Heart left ventricle (tissue), 16 donors: ENCODE results near the gene PTCSC3. TPM values are rescaled to one million over a fixed set of nuclear protein-coding genes. Genes with fewer than 3 reads are reported as not detected.

Source experiments
- ATAC-seq, 4 donors: fragments of 200-7000 bp; cut with Tn5 transposase; one replicate each; pipeline ENCODE4 v1.9.1; 2020 to 2022; ENCODE audit warnings: moderate library complexity in 4 of 4, mild to moderate bottlenecking in 3 of 4, moderate number of reproducible peaks in 1 of 4
- DNase-seq, 5 donors: peaks; one replicate each; pipeline ENCODE4 v3.0.0-alpha.2; 2020
- H3K27ac ChIP-seq, 12 donors: fragments of 200-600 bp; sonication (generic) in 4 of 12; one replicate each; pipeline versions ENCODE4 v1.5.0 to v1.8.0; 2016 to 2022; ENCODE audit warnings: mild to moderate bottlenecking in 2 of 12
- H3K27me3 ChIP-seq, 9 donors: fragments of 200-600 bp; sonication (generic) in 2 of 9; one replicate each; pipeline versions ENCODE4 v1.5.1 to v1.8.0; 2016 to 2022; ENCODE audit warnings: mild to moderate bottlenecking in 3 of 9
- H3K36me3 ChIP-seq, 9 donors: fragments of 200-600 bp; sonication (generic) in 2 of 9; one replicate each; pipeline versions ENCODE4 v1.5.0 to v1.8.0; 2018 to 2022; ENCODE audit warnings: mild to moderate bottlenecking in 2 of 9
- H3K4me1 ChIP-seq, 12 donors: fragments of 200-600 bp; sonication (generic) in 4 of 12; one replicate each; pipeline versions ENCODE4 v1.5.0 to v1.8.0; 2016 to 2022; ENCODE audit warnings: mild to moderate bottlenecking in 3 of 12
- H3K4me3 ChIP-seq, 12 donors: fragments of 200-600 bp; sonication (generic) in 4 of 12; one replicate each; pipeline versions ENCODE4 v1.5.0 to v1.8.0; 2017 to 2022; ENCODE audit warnings: mild to moderate bottlenecking in 9 of 12, moderate library complexity in 4 of 12
- H3K9me3 ChIP-seq, 12 donors: fragments of 200-600 bp; sonication (generic) in 4 of 12; one replicate each; pipeline versions ENCODE4 v1.5.0 to v1.8.0; 2016 to 2022; ENCODE audit warnings: mild to moderate bottlenecking in 1 of 12
- POLR2A ChIP-seq, 2 donors: fragments of 450-650 bp; IDR thresholded peaks; one replicate each; pipeline ENCODE4 v1.6.1; 2017; ENCODE audit warnings: antibody characterized with exemption in 2 of 2, mild to moderate bottlenecking in 2 of 2, moderate library complexity in 2 of 2
- WGBS, 4 donors: extraction: QIAGEN DNeasy Blood & Tissue Kit in 2 of 4; methylation state at CpG; one replicate each; pipeline versions ENCODE4 v1.1.5 to v1.1.7; 2013 to 2018; 5-methylcytosine and 5-hydroxymethylcytosine counted together
- intact Hi-C, 10 donors: fragments of 100-400 bp; cut with DNase I; formaldehyde crosslinking; loops; one replicate each; pipeline versions ENCODE4 v1.11.1 to v1.14.2; 2022
- polyA plus RNA-seq, 2 donors: library from polyadenylated mRNA; stranded (reverse); fragments of 200-250 nt; gene quantifications; one replicate each; pipeline ENCODE4 v1.2.3, GENCODE V29; 2013
- total RNA-seq, 9 donors: library from RNA; depleted of rRNA in 2 of 9; stranded (reverse); fragments of >200 nt in 2 of 9; fragmentation: NEBNext Ultra II Directional in 3 of 9; extraction: Animal tissue kit (Norgen Biotek cat#: 25700) in 3 of 9; gene quantifications; one replicate each; pipeline versions ENCODE4 v1.1.0 to v1.2.4, GENCODE V29; 2016 to 2023
- TF ChIP-seq, protein P1 (sequence below), 12 donors: fragments of 200-600 bp; sonication (generic) in 4 of 12; IDR thresholded peaks; one replicate each; pipeline versions ENCODE4 v1.5.0 to v1.8.0; 2018 to 2022; ENCODE audit warnings: antibody characterized with exemption in 12 of 12, mild to moderate bottlenecking in 5 of 12
- donor health status: ischemic (EF 13 %, LVEDD 7.1; RV severe dilation, severe dysfunction).
- donor health status: healthy with polysubstance abuse.
- donor health status: DM: no; HTN: yes; CAD: no.
- donor health status: DM: no; HTN: no; CAD: no.
- donor health status: ischemic (EF 25% LVEDD 6.9; RV normal size, moderate dysfunction).
- donor health status: ischemic (EF 25% LVEDD 5.7; RV mildly dilated, moderate dysfunction).
- donor health status: healthy.
- donor health status: DM: yes; HTN: yes; CAD: no.
- donor health status: ischemic (EF 35%, LVEDD 5.7; RV mildly dilated, moderate dysfunction).
- donor health status: nonischemic (EF 11% LVEDD 7.7; RV severe dilation, severe dysfunction).
- donor health status: DM: yes; HTN: yes; CAD: no.
- donor health status: PGD.
- donor health status: ischemic (EF 29% LVEDD 5.4; RV normal size, mild dysfunction).
- donor health status: nonischemic (EF 23%, LVEDD 6.1; RV moderate dilation, normal function).

Gene PTCSC3
- total and polyA plus RNA-seq, 11 donors, result not detected

DNA sequence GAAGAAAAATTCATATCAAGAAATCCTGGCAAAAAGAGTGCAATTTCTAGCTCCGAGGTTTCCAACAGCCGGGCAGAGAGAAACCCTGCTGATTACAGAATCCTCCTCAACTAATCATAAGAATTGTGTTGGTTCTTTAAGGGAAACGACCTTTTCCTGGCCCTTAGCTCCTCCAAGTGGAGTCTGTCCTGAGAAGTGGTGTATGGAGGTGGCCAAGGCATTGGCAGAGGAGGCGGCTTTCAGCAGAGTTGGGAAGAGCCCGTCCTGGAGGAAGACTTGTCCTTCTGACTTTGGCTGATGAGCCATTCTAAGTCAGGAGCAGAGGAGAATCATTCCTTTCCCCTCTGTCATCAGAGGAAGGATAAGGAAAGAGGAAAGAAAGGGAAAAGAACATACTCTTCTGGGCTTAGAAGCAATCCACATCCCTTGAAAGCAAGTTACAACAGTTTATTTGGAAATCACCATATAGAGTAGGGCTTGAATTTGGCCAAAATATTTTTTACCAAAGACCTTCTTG lies 46.5 kb upstream of the PTCSC3 start:
- no peaks in the 10 kb centered on the region for H3K4me1 ChIP-seq
- no peaks in the 10 kb centered on the region for H3K9me3 ChIP-seq
- no peak for TF ChIP-seq POLR2A (IDR thresholded peaks at IDR 0.05)
- TF ChIP-seq, protein P1, sequence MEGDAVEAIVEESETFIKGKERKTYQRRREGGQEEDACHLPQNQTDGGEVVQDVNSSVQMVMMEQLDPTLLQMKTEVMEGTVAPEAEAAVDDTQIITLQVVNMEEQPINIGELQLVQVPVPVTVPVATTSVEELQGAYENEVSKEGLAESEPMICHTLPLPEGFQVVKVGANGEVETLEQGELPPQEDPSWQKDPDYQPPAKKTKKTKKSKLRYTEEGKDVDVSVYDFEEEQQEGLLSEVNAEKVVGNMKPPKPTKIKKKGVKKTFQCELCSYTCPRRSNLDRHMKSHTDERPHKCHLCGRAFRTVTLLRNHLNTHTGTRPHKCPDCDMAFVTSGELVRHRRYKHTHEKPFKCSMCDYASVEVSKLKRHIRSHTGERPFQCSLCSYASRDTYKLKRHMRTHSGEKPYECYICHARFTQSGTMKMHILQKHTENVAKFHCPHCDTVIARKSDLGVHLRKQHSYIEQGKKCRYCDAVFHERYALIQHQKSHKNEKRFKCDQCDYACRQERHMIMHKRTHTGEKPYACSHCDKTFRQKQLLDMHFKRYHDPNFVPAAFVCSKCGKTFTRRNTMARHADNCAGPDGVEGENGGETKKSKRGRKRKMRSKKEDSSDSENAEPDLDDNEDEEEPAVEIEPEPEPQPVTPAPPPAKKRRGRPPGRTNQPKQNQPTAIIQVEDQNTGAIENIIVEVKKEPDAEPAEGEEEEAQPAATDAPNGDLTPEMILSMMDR (IDR thresholded peaks at IDR 0.05), result no peak
- H3K36me3 ChIP-seq, result no peaks in the 10 kb centered on the region
- ATAC-seq (no peak), DNase-seq (no peak)
- 43 to 55% (median 48%) methylated on average over 5 of the region's 5 CpGs for WGBS, 4 donors
- intact Hi-C loops, result no loop called here
- H3K4me3 ChIP-seq, result no peak overlapping the region
- no peak overlapping the region for H3K27ac ChIP-seq
- peaks cover 0 to 19% (median 0%) of the 10 kb centered on the region in 9 donors for H3K27me3 ChIP-seq

DNA sequence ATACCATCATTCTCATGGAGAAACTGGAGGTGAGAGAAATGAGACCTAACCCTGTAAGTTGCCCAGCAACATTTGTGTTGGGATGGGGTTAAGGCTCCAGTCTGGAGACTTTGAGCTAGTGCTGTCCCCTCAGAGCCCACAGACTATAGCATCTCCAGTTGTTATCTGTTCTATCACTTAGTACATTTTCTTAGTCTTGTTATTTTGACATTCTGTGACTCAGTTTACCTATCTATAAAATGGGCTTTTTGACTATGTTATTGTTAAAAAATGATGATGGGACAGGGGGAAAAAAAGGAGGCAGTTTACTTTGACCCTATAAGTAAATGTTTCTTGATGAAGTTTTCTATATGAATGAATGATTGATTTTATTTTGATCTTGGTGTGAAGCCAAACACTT lies 45.8 kb upstream of the PTCSC3 start:
- ATAC-seq (no peak), DNase-seq (no peak)
- no peaks in the 10 kb centered on the region for H3K9me3 ChIP-seq
- no peaks in the 10 kb centered on the region for H3K4me1 ChIP-seq
- peaks cover 0 to 25% (median 0%) of the 10 kb centered on the region in 9 donors for H3K27me3 ChIP-seq
- H3K36me3 ChIP-seq, result no peaks in the 10 kb centered on the region
- TF ChIP-seq POLR2A (IDR thresholded peaks at IDR 0.05), result no peak
- TF ChIP-seq, protein P1 (IDR thresholded peaks at IDR 0.05), result no peak
- H3K27ac ChIP-seq, result no peak overlapping the region
- intact Hi-C loops, result no loop called here
- no peak overlapping the region for H3K4me3 ChIP-seq

DNA sequence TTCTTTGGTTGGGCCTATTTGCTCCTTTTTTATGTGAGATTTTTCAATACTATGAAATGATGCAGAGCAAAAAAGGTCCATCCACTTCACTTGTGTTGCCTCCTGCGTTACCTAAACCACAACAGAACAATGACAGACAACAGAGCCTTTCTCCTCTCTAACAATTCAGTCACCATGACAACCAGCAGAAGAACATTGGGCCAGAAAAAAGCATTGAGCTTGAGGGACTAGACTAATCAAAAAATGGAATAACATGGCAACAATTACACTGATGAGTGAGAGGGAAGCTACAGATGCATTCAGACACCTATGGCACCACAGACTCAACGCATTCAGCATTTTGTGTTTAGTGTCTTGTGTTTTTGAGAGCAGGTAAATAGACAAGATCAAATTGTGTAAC lies 44.6 kb upstream of the PTCSC3 start:
- H3K27me3 ChIP-seq, result peaks cover 0 to 32% (median 4%) of the 10 kb centered on the region in 9 donors
- intact Hi-C loops, result no loop called here
- no peaks in the 10 kb centered on the region for H3K9me3 ChIP-seq

DNA sequence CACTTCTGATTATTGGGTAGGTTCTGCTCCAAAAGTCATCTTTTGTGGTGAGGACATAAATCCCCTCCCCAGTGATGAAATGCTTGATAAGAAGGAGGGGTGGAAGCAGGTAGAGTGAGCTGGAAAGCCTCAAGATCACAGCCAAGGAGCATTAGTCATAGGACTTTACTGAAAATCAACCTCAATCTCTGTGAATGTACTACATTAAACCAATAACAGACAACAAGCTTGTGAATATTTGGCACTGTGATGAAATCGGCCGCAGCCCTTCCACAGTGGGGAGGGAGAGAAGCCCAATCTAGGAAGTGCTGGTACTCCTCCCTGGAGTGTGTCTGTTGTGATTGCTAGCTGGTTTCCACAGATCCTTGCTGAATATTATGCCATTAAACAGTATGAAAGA lies 41.2 kb upstream of the PTCSC3 start:
- no peak overlapping the region for H3K4me3 ChIP-seq
- DNase-seq (no peak), ATAC-seq (no peak)
- H3K4me1 ChIP-seq, result no peaks in the 10 kb centered on the region
- H3K27ac ChIP-seq, result no peak overlapping the region
- peaks cover 0 to 30% (median 4%) of the 10 kb centered on the region in 9 donors for H3K27me3 ChIP-seq
- 33 to 56% (median 47%) methylated on average over 2 of the region's 2 CpGs for WGBS, 4 donors
- intact Hi-C loops, result loop anchor here in 2 of 10 donors (10.0 kb wide), 2 partner anchors 147 to 157 kb away; no protein-coding TSS in a partner anchor
- H3K36me3 ChIP-seq, result no peaks in the 10 kb centered on the region
- TF ChIP-seq, protein P1 (IDR thresholded peaks at IDR 0.05), result no peak
- no peak for TF ChIP-seq POLR2A (IDR thresholded peaks at IDR 0.05)
- no peaks in the 10 kb centered on the region for H3K9me3 ChIP-seq

More for the DNA sequence above, 44.6 kb upstream of the PTCSC3 start:
- Histone ChIP-seq H3K36me3 (no peaks in the 10 kb centered on the region), H3K27ac (no peak overlapping the region), H3K4me3 (no peak overlapping the region), H3K4me1 (no peaks in the 10 kb centered on the region)
- DNase-seq (no peak), ATAC-seq (no peak)
- WGBS, 4 donors, result 48 to 60% (median 56%) methylated on average over 2 of the region's 2 CpGs
- no peak for TF ChIP-seq POLR2A (IDR thresholded peaks at IDR 0.05)
- TF ChIP-seq, protein P1 (IDR thresholded peaks at IDR 0.05), result no peak
